Measurements from ENCODE around the gene ZNF625. TPM values are rescaled to one million over a fixed set of nuclear protein-coding genes. Genes with fewer than 3 reads are reported as not detected.

Gene ZNF625
- total RNA-seq, 4 donors from 2014 or later, result 2.0 to 6.7 (median 5.0) TPM

DNA sequence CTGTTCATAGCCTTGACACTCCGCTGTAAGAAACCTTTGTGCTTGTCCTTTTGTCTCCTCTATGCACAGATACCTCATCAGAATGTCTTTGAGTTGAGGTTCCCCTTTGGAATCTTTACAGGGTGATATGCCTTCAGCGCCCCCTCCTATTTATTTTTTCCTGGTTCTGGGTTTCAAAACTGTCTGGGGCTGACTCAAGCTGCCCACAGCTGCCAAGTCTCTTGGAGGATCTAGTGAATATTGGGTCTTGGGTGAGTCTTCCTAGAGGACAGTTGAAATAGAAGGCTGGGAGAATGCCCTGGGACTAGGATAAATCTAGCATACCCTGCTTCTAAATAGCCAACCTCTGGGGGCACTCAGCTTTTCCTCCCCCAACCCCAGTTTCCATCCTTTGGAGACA, 7.3 kb upstream of the ZNF625 start:
- 5 to 17% methylated on average over 2 of the region's 2 CpGs for WGBS, 2 donors
- DNase-seq, result no peak

DNA sequence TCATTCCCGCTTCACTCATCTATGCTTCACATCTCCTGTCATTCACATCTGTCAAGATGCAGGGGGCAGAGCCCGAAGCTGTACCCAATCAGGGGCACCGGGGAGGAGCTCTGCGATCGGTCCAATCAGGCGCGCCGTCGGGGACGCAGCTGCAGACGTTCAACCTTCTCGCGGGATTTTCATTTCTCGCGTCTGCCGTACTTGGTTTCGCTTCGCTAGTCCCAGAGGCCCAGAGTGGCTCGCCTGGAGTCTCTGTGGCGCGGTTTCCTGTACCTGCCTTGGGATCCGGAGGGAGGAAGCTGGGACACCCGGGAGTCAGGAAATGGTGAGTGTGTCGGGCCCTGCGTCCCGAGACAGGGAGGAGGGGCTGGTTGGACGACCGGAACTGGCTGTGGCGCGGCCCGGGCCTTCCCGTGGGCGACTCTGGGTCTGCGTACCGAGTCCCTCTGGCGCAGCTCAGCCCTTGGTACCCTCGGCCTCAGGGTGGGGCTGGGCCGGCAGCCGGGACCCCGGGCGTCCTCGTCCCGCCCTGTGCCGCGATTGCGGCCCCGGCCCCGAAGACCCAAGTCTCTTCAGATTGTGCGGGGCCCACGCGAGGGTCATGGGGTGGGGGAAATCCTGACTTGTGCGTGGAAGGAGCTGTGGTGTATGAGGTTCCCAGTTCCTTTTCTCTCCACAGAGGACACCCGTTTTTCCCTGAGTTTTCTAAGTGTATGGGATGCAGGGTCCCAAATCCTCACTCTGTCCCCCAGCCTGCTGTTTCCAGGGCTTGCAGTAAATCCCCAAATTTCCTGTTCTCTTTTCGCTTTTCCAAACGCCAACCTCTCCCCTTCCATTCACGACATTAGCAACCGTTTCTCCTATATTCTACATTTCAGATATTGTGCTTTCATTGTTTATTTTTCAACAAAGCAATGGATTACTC, 6.6 kb upstream of the ZNF625 start, which contains the start of gene ZNF136:
TSS of gene ZNF136 (plus strand) at position 215 of the 925 bp plus-strand sequence. CDS start at position 323, 108 bp downstream.
- intact Hi-C loops (cut with DNase I), result no loop called here

More for the DNA sequence above, 7.3 kb upstream of the ZNF625 start:
- H3K4me3 ChIP-seq, result peak overlapping the region; percentile 76 to 98 (median 87)
- H3K9me3 ChIP-seq, result no peaks in the 10 kb centered on the region
- peak overlapping the region; percentile 94 to 99 (median 96) for H3K27ac ChIP-seq
- H3K36me3 ChIP-seq, result peaks cover 0 to 13% (median 0%) of the 10 kb centered on the region in 3 donors
- TF ChIP-seq POLR2A (IDR thresholded peaks at IDR 0.05), result no peak
- TF ChIP-seq, protein P1, sequence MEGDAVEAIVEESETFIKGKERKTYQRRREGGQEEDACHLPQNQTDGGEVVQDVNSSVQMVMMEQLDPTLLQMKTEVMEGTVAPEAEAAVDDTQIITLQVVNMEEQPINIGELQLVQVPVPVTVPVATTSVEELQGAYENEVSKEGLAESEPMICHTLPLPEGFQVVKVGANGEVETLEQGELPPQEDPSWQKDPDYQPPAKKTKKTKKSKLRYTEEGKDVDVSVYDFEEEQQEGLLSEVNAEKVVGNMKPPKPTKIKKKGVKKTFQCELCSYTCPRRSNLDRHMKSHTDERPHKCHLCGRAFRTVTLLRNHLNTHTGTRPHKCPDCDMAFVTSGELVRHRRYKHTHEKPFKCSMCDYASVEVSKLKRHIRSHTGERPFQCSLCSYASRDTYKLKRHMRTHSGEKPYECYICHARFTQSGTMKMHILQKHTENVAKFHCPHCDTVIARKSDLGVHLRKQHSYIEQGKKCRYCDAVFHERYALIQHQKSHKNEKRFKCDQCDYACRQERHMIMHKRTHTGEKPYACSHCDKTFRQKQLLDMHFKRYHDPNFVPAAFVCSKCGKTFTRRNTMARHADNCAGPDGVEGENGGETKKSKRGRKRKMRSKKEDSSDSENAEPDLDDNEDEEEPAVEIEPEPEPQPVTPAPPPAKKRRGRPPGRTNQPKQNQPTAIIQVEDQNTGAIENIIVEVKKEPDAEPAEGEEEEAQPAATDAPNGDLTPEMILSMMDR (IDR thresholded peaks at IDR 0.05), result no peak
- H3K4me1 ChIP-seq, result peaks cover 10 to 42% (median 23%) of the 10 kb centered on the region in 3 donors
- intact Hi-C loops (cut with DNase I), result no loop called here
- no peaks in the 10 kb centered on the region for H3K27me3 ChIP-seq

DNA sequence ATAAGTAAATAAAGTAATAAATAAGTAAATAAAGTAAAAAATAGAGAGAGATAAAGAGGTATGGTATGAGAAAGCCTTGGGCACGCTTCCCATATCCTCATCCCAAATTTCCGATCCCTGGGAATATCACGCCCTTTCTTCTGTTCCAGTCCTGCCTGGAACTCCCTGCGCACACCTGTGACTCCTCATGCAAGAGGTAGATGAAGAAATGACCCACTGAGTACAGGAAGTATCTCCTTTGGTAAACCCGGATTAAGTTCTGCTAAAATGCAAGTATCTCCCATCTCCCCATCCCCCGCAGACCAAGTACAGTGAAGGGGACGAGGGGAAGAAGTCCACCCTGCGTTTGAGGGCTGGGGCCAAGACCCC, 6.0 kb upstream of the ZNF625 start:
- peak overlapping the region; percentile 76 to 98 (median 87) for H3K4me3 ChIP-seq
- no peaks in the 10 kb centered on the region for H3K9me3 ChIP-seq
- H3K36me3 ChIP-seq, result peaks cover 0 to 11% (median 0%) of the 10 kb centered on the region in 3 donors
- WGBS, 2 donors, result 13 to 20% methylated on average over 6 to 8 of the region's 8 CpGs
- intact Hi-C loops (cut with DNase I), result no loop called here
- no peak for TF ChIP-seq POLR2A (IDR thresholded peaks at IDR 0.05)
- TF ChIP-seq, protein P1 (IDR thresholded peaks at IDR 0.05), result no peak
- peak overlapping the region; percentile 94 to 99 (median 96) for H3K27ac ChIP-seq
- H3K4me1 ChIP-seq, result peaks cover 10 to 42% (median 23%) of the 10 kb centered on the region in 3 donors
- H3K27me3 ChIP-seq, result no peaks in the 10 kb centered on the region
- no peak for DNase-seq

More for the DNA sequence above, 6.6 kb upstream of the ZNF625 start, which contains the start of gene ZNF136:
- DNase-seq, result peak; percentile 75
- peak in 3 of 4 donors; percentile 15 to 69 (median 61) for TF ChIP-seq POLR2A (IDR thresholded peaks at IDR 0.05)
- TF ChIP-seq, protein P1 (IDR thresholded peaks at IDR 0.05), result peak in 1 of 6 experiments; percentile 3
- no peaks in the 10 kb centered on the region for H3K27me3 ChIP-seq
- peaks cover 0 to 11% (median 0%) of the 10 kb centered on the region in 3 donors for H3K36me3 ChIP-seq
- H3K4me3 ChIP-seq, result peak within 1 kb of the TSS; percentile 76 to 98 (median 87)
- 0 to 1% methylated on average over 14 to 19 of the region's 57 CpGs for WGBS, 2 donors
- H3K9me3 ChIP-seq, result no peaks in the 10 kb centered on the region
- H3K27ac ChIP-seq, result peak within 1 kb of the TSS; percentile 94 to 99 (median 96)
- H3K4me1 ChIP-seq, result peaks cover 10 to 42% (median 23%) of the 10 kb centered on the region in 3 donors

DNA sequence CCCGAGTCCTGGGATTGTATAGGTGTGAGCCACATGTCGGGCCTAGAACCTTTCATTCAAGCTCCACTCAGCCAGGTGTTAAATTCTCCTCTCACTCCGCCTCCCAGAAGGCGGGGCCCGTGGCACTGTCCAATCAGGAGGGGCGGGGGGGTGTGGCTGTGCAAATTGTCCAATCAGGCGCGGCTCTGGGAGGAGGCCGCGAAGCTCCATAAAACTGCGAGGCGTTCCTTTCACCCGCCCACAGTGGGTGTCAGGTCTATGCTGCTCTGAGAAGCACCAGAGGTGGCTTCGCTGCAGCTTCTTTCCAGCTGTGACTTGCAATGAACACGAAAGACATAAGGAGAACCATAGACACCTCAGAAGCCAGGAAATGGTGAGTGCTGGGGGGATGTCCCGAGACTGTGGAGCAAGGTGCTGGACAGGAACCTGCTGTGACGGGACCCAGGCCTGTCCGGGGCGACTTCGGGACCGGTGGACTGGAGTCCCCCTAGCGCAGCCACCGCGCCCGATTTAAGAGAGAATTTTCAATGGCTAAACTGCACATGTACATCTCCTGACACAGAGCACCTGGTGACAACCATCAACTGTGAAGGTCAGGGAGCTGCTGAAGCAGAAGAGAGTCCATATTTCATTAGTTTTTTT, 3.4 kb upstream of the ZNF625 start:
- intact Hi-C loops (cut with DNase I), result no loop called here
- 83 to 98% methylated on average over 6 to 13 of the region's 25 CpGs for WGBS, 2 donors

More for the DNA sequence above, 3.4 kb upstream of the ZNF625 start:
- Histone ChIP-seq H3K27me3 (no peaks in the 10 kb centered on the region), H3K4me3 (no peak overlapping the region), H3K36me3 (peaks cover 0 to under 1% (median 0%) of the 10 kb centered on the region in 3 donors), H3K4me1 (peaks cover 19 to 46% (median 21%) of the 10 kb centered on the region in 3 donors), H3K27ac (no peak overlapping the region), H3K9me3 (no peaks in the 10 kb centered on the region)
- DNase-seq, result no peak
- TF ChIP-seq POLR2A (IDR thresholded peaks at IDR 0.05), result no peak
- TF ChIP-seq, protein P1 (IDR thresholded peaks at IDR 0.05), result no peak

Data from esophagus squamous epithelium (tissue), 5 donors.